ENCODE results near the gene MYO5A. TPM values are rescaled to one million over a fixed set of nuclear protein-coding genes. Genes with fewer than 3 reads are reported as not detected.

Gene MYO5A
- total RNA-seq, 1 experiment from 2014 or later, result 29.2 TPM

DNA sequence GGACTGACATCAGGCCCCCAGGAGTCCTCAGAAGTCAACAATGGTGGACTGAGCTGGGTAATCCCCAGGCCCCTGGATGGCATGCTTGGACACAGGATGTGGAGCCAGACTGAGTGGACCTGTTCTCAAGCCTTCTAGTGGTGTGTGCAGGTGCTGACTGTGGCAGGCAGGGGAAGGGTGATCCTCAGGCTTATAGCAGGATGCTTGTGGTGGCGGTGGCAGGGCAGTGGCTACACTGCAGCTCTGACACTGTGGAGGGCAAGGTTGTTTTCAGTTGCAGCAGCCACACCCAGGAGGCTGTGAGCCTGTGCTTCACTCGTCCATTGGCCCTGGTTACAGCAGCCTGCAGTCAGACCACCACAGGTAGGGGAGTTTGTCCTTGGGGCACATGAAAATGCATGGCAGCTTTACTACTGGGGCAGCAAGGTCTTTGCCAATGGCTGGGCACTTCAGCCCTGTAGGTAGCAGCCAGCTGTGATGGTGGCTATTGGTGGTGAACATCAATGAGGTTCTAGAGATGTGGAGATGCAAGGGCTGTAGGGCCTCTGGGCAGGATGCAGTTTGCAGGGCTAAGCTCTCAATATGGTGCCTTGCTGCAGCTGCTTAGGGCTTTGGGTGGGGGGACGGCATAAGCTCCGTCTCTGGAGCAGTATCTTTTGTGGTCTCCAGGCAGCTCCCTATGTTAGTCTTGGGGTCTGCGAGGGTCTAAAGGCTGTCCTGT is 17.5 kb upstream of the MYO5A start:
- no peak overlapping the region for H3K4me3 Mint-ChIP-seq
- CTCF ChIA-PET, result no interaction called here

DNA sequence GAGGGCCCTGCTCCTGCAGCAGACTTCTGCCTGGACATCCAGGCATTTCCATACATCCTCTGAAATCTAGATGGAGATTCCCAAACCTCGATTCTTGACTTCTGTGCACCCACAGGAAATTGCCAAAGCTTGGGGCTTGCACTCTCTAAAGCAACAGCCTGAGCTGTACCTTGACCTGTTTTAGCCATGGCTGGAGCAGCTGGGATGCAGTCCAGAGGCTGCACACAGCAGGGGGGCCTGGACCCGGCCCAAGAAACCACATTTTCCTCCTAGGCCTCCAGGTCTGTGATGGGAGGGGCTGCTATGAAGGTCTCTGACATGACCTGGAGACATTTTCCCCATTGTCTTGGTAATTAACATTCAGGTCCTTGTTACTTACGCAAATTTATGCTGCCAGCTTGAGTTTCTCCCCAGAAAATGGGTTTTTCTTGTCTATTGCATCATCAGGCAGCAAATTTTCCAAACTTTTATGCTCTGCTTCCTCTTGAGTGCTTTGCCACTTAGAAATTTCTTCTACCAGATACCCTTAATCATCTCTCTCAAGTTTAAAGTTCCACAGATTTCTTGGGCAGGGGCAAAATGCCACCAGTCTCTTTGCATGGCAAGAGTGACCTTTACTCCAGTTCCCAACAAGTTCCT is 11.8 kb upstream of the MYO5A start:
- no peak for ATAC-seq
- Mint-ChIP-seq H3K4me3 (no peak overlapping the region), H3K27ac (no peak overlapping the region), H3K4me1 (no peaks in the 10 kb centered on the region), H3K36me3 (peaks cover 31% of the 10 kb centered on the region), H3K9me3 (peaks cover 43% of the 10 kb centered on the region), H3K27me3 (ENCODE audit: low read depth) (peaks cover 5% of the 10 kb centered on the region; the same call in 1 of the 2 replicates)
- TF ChIP-seq ESRRA (CRISPR knock-in tag; IDR thresholded peaks at IDR 0.05; ENCODE audit: borderline replicate concordance), result no peak
- TF ChIP-seq NFYB (CRISPR knock-in tag; conservative IDR thresholded peaks at IDR 0.05; ENCODE audit: low read depth), result no peak
- ChIA-PET POLR2A (no interaction called here), CTCF (no interaction called here)
- DNase-seq (ENCODE audit: low spot score), result no peak

More for the DNA sequence above, 17.5 kb upstream of the MYO5A start:
- peaks cover 59% of the 10 kb centered on the region for H3K36me3 Mint-ChIP-seq
- TF ChIP-seq KAT7 (CRISPR knock-in tag; IDR thresholded peaks at IDR 0.05; ENCODE audit: borderline replicate concordance) (no peak), FOXP1 (CRISPR knock-in tag; IDR thresholded peaks at IDR 0.05; ENCODE audit: borderline replicate concordance) (0 out of 2 replicates have a peak, but pooled peaks have one; percentile 49), EMX1 (CRISPR knock-in tag; IDR thresholded peaks at IDR 0.05) (peak; percentile 76; the same call in 1 of the 2 replicates), ZNF317 (CRISPR knock-in tag; IDR thresholded peaks at IDR 0.05; ENCODE audit: borderline replicate concordance, low read depth) (no peak), ETV6 (CRISPR knock-in tag; IDR thresholded peaks at IDR 0.05) (no peak), SOX15 (CRISPR knock-in tag; IDR thresholded peaks at IDR 0.05) (no peak), MAX (CRISPR knock-in tag; IDR thresholded peaks at IDR 0.05) (no peak), ZNF671 (CRISPR knock-in tag; IDR thresholded peaks at IDR 0.05) (no peak), ZNF263 (CRISPR knock-in tag; IDR thresholded peaks at IDR 0.05; ENCODE audit: low read depth) (no peak), NR1H2 (CRISPR knock-in tag; IDR thresholded peaks at IDR 0.05) (no peak)
- H3K27me3 Mint-ChIP-seq (ENCODE audit: low read depth), result no peaks in the 10 kb centered on the region
- H3K27ac Mint-ChIP-seq, result peak overlapping the region; percentile 3; the same call in 1 of the 2 replicates
- H3K4me1 Mint-ChIP-seq, result no peaks in the 10 kb centered on the region
- POLR2A ChIA-PET, result interaction anchor here (1.0 kb wide), 1 partner anchor 17 kb away, joined by 3 read pairs; no protein-coding TSS in a partner anchor
- peaks cover 25% of the 10 kb centered on the region for H3K9me3 Mint-ChIP-seq
- ATAC-seq (peak; percentile 74), DNase-seq (ENCODE audit: low spot score) (no peak)

- Mint-ChIP-seq H3K27me3 (ENCODE audit: low read depth) (peaks cover 5% of the 10 kb centered on the region; the same call in 1 of the 2 replicates), H3K4me3 (no peak overlapping the region), H3K36me3 (peaks cover 23% of the 10 kb centered on the region), H3K4me1 (no peaks in the 10 kb centered on the region), H3K27ac (no peak overlapping the region), H3K9me3 (peaks cover 32% of the 10 kb centered on the region)
- CTCF ChIA-PET, result no interaction called here
- POLR2A ChIA-PET, result no interaction called here
- ATAC-seq, result no peak
- no peak for DNase-seq (ENCODE audit: low spot score)
- TF ChIP-seq JAZF1 (CRISPR knock-in tag; IDR thresholded peaks at IDR 0.05) (no peak), ZNF219 (CRISPR knock-in tag; IDR thresholded peaks at IDR 0.05; ENCODE audit: borderline replicate concordance) (no peak), PRRX2 (CRISPR knock-in tag; IDR thresholded peaks at IDR 0.05) (no peak), FOXJ3 (CRISPR knock-in tag; IDR thresholded peaks at IDR 0.05; ENCODE audit: borderline replicate concordance) (no peak), TEAD4 (CRISPR knock-in tag; IDR thresholded peaks at IDR 0.05) (no peak), HMGA2 (CRISPR knock-in tag; IDR thresholded peaks at IDR 0.05) (no peak), ZNF396 (CRISPR knock-in tag; IDR thresholded peaks at IDR 0.05; ENCODE audit: borderline replicate concordance) (no peak), CBFB (CRISPR knock-in tag; IDR thresholded peaks at IDR 0.05; ENCODE audit: low read depth) (no peak), NFATC4 (CRISPR knock-in tag; IDR thresholded peaks at IDR 0.05) (no peak), ZNF232 (CRISPR knock-in tag; IDR thresholded peaks at IDR 0.05) (no peak), NR3C1 (CRISPR knock-in tag; conservative IDR thresholded peaks at IDR 0.05; ENCODE audit: low read depth) (no peak), ZNF263 (CRISPR knock-in tag; IDR thresholded peaks at IDR 0.05; ENCODE audit: low read depth) (no peak), KAT7 (CRISPR knock-in tag; IDR thresholded peaks at IDR 0.05; ENCODE audit: borderline replicate concordance) (no peak)
- TF ChIP-seq, protein P1, sequence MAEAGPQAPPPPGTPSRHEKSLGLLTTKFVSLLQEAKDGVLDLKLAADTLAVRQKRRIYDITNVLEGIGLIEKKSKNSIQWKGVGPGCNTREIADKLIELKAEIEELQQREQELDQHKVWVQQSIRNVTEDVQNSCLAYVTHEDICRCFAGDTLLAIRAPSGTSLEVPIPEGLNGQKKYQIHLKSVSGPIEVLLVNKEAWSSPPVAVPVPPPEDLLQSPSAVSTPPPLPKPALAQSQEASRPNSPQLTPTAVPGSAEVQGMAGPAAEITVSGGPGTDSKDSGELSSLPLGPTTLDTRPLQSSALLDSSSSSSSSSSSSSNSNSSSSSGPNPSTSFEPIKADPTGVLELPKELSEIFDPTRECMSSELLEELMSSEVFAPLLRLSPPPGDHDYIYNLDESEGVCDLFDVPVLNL (CRISPR knock-in tag; IDR thresholded peaks at IDR 0.05; ENCODE audit: borderline replicate concordance, low read depth), result no peak
- TF ChIP-seq, protein P2, sequence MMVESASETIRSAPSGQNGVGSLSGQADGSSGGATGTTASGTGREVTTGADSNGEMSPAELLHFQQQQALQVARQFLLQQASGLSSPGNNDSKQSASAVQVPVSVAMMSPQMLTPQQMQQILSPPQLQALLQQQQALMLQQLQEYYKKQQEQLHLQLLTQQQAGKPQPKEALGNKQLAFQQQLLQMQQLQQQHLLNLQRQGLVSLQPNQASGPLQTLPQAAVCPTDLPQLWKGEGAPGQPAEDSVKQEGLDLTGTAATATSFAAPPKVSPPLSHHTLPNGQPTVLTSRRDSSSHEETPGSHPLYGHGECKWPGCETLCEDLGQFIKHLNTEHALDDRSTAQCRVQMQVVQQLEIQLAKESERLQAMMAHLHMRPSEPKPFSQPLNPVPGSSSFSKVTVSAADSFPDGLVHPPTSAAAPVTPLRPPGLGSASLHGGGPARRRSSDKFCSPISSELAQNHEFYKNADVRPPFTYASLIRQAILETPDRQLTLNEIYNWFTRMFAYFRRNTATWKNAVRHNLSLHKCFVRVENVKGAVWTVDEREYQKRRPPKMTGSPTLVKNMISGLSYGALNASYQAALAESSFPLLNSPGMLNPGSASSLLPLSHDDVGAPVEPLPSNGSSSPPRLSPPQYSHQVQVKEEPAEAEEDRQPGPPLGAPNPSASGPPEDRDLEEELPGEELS (CRISPR knock-in tag; IDR thresholded peaks at IDR 0.05), result no peak
- TF ChIP-seq, protein P3, sequence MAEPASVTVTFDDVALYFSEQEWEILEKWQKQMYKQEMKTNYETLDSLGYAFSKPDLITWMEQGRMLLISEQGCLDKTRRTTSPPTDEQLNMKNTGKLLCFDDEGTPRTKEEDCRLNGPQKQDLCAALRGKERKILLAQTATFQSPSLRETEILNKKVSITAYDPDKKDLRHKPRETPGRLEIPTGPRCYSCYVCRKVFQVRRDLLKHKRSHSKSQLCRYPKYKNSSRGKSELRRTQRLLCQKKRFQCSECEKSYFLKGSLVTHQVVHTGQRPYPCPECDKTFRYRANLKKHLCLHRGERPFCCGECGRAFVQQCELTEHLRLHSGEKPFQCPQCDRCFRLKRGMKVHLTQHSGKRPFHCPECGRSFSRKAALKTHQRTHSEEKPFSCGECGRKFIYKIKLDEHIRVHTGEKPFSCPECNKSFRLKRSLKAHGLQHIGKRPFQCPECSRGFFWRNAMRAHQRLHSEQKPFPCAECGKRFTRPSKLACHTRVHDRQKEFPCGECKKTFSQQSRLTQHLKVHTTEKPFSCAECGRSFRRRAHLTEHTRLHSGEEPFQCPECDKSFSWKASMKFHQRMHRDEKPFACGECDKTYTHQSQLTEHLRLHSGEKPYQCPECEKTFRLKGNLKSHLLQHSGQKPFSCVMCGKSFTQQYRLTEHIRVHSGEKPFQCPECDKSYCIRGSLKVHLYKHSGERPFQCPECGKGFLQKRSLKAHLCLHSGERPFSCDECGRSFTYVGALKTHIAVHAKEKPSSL (CRISPR knock-in tag; conservative IDR thresholded peaks at IDR 0.05), result no peak
Measured at GRCh38 chr15:52537459-52537858, 8.8 kb upstream of the MYO5A start.
